HG03280 (cell line): Measurements from ENCODE around the gene ZNF583.

Experiments used
- ATAC-seq: cut with Tn5 transposase; IDR thresholded peaks from one replicate; pipeline ENCODE4 v1.9.1; 2021; ENCODE audit warnings: mild to moderate bottlenecking, moderate library complexity; ENCODE audit not compliant: unreplicated experiment

ZNF583 gene

DNA sequence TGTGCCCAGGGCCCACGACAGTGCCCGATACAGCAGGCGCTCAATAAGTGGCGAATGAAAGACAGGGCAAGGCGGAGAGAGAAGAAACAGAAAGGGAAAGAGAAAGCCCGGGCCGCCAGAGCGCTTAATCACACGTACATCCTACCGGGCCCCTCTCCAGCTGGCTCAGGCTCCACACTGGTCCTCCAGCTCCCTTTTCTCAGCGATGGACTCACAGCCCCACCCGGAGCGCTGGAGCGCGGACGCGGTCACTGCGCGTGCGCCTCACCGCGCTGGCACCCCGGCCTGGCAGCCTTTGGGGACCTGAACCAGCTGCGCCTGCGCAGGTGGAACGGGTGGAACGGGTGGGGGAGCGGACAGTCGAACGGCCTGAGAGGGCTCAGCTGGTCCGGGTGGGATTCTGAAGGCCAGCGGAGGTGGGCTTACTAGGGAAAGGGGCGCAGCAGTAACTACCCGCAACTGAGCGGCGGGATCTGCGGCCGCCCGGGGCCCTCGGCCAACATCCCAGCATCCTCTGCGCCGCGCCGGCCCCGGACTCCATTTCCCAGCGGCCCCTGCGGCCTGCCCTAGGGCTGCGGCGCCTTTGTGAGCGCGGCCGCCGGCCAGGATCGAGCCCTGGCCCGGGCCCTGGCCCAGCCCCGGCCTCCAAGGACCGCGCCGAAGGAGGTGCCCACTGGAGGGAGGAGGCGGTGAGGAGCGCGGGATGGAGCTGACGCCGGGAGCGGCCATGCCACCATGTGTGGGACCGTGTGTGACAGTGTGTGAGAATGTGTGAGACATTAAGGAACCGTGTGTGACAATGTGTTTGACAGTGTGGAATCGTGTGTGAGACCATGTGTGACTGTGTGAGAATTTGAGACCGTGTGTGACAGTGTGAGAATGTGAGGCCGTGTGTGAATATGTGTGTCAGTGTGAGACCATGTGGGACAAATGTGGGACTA lies at the start of gene ZNF583:
ZNF583 (plus strand) TSS at position 569 of the 941 bp plus-strand sequence. CDS start 2,783 bp downstream, outside the sequence.
- ATAC-seq, result peak; percentile 89

DNA sequence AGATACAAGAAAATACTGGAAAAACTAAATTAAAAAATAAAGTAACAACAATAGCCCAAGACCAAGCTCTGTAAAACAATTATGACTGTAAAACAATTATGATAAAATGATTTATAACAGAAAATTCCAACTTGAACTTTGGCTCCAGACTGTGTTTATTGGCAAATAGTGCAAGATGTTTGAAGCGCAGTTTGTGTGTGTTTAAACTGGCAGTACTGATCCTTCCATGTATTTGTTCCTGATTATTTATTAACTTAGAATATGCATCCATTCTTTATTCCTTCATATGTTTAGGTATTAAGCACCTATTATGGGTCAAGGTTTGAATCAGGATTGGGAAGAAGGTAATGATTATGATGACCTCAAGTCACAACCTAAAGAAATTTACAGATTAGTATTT lies 48.6 kb upstream of the ZNF583 start:
- ATAC-seq, result no peak

DNA sequence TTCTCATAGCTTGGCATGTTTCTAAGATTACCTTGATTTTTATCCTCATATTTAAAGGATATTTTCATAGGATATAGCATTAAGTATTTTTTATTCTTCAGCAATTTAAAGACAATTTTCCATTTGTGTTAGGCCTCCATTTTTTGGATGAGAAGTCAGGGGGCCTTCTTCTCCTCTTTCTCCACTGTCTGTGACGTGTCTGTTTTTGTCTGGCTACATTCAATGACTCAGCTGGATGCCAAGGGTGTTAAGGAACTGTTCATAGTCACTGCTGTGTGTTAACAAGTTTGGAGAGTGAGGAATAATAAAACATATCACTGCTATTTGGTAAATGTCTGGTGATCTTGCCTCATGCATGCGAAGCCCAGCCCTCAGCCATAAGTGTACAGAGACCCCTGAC lies 47.2 kb upstream of the ZNF583 start:
- no peak for ATAC-seq

DNA sequence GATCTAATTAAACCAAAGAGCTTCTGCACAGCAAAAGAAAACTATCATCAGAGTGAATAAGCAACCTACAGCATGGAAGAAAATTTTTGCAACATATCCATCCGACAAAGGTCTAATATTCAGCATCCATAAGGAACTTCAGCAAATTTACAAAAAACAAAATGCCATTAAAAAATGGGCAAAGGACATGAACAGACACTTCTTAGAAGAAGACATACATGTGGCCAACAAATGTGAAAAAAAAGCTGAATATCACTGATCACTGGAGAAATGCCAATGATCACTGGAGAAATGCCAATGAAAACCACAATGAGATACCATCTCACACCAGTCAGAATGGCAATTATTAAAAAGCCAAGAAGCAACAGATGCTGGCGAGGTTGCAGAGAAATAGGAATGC lies 43.3 kb upstream of the ZNF583 start:
- no peak for ATAC-seq

DNA sequence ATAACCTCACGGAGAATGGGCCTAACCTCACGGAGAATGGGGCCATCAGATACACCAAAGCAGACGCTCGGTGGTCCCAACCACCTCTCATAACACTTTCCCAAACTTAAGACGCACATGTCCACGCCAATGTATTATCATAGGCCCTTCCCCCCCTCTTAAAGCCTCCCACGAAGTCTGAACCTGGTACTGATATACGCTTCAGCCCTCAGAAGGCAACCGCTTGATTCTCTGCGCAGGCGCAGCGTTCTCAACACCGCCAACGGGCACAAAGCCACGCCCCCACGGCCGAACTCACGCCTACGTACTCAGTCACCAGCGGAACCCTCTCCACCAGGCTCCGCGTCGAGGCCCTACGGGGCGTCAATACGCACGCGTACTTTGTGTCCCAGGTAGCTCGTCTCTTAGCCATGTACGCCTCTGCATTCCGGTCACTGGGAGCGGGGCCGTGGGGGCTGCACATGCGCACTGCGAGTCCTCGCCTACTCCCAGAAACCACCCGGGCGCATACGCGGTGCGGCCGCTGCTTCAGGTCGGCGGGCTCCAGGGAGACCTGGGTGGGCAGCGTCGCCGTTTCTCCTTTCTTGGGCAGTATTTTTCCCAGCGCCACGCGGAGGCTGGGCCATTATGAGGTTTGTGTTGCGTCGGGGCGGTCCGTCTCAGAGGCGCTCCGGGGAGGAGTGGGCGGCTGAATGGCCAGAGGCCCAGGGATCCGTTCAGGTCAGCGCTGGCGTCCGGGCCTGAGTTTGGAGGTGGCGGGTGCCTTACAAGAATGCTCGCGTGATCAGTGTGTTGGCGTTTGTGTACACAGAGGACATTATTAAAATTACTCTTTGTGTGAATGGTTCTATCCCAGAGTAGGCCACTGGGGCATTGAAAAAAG lies 36.1 kb upstream of the ZNF583 start:
- ATAC-seq, result peak; percentile 76

DNA sequence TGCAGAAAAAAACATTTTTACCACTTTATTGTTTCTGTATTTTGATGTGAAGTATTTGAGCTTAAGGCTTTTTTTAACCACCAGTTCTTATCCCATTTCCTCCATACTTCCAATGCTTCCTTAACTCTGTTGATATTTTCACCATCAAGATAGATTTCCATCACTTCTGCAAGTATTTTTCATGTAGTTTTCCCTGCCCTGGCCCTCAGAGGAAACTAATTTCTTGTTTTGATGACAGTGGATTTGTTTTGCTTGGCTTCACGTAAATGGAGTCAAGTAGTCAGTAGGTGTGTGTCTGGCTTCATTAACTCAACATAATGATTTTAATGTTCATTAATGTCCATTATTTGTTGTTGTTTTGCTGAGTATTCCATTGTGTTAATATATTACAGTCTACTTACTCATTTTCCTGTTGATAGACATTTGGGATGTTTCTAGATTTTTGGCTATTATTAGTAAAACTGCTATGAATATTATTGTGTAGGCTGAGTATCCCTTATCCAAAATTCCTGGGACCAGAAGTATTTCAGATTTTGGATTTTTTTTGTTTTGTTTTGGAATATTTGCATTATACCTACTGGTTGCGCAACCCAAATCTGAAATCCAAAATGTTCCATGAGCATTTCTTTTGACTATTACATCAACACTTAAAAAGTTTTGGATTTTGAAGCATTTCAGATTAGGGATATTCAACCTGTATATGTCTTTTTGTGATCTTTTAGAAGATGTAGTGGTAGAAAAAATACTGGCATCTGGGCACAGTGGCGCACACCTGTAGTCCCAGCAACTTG lies 34.1 kb upstream of the ZNF583 start:
- no peak for ATAC-seq

DNA sequence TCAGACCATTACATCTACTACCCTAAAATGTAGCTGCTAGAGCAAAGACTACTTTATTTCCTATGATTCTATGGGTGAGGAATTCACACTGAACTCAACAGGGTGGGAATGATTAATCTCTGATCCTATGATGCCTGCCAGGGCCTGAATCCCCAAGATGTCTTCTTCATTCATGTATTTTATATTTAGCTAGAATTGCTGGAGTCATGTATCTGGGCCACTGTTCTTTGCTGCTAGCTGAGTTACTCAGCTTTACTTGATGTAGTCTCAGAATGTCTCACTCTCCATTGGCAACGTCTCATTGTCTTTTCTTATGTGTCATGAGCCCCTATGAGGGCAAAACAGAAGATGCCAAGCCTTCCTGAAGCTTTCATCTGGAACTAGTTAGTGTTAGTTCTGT lies 31.9 kb upstream of the ZNF583 start:
- ATAC-seq, result no peak

DNA sequence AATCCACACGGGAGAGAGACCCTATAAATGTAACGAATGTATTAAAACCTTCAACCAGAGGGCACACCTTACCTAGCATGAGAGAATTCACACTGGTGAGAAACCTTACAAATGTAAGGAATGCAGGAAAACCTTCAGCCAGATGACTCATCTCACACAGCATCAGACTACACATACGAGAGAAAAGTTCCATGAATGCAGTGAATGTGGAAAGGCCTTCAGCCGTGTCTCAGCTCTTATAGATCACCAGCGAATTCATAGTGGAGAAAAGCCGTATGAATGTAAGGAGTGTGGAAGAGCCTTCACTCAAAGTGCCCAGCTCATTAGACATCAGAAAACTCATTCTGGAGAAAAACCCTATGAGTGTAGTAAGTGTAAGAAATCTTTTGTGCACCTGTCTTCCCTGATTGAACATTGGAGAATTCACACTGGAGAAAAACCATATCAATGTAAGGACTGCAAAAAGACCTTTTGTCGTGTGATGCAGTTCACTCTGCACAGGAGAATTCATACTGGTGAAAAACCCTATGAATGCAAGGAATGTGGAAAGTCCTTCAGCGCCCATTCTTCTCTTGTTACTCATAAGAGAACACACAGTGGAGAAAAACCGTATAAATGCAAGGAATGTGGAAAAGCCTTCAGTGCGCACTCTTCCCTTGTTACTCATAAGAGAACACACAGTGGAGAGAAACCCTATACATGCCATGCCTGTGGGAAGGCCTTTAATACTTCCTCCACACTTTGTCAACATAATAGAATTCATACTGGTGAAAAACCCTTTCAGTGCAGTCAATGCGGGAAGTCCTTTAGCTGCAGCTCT lies 26.8 kb upstream of the ZNF583 start:
- ATAC-seq, result no peak

DNA sequence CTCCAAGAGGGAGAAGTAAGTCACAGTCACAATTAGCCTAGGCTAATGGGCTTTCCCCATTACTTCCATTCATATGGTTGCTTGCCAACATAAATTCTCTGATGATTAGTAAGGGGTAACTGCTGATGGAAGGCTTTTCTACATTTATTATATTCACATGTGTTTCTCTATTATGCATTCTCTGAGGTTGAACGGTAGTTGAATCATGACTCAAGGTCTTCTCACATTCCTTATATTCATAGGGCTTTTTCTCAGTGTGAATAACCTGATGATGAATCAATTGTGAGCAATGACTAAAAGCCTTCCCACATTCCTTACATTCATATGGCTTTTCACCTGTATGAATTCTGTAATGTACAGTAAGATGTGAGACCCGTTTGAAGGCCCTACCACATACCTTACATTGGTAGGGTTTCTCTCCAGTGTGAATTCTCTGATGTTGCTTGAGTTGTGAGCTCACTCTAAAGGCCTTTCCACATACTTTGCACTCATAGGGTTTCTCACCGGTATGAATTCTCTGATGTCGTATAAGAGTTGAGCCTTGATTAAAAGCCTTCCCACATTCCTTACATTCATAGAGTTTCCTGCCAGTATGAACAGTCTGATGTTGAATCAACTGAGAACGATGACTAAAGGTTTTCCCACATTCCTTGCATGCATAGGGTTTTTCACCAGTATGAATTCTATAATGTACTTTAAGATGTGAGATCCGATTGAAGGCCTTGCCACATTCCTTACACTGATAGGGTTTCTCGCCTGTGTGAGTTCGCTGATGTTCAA lies 20.1 kb upstream of the ZNF583 start:
- ATAC-seq, result no peak

DNA sequence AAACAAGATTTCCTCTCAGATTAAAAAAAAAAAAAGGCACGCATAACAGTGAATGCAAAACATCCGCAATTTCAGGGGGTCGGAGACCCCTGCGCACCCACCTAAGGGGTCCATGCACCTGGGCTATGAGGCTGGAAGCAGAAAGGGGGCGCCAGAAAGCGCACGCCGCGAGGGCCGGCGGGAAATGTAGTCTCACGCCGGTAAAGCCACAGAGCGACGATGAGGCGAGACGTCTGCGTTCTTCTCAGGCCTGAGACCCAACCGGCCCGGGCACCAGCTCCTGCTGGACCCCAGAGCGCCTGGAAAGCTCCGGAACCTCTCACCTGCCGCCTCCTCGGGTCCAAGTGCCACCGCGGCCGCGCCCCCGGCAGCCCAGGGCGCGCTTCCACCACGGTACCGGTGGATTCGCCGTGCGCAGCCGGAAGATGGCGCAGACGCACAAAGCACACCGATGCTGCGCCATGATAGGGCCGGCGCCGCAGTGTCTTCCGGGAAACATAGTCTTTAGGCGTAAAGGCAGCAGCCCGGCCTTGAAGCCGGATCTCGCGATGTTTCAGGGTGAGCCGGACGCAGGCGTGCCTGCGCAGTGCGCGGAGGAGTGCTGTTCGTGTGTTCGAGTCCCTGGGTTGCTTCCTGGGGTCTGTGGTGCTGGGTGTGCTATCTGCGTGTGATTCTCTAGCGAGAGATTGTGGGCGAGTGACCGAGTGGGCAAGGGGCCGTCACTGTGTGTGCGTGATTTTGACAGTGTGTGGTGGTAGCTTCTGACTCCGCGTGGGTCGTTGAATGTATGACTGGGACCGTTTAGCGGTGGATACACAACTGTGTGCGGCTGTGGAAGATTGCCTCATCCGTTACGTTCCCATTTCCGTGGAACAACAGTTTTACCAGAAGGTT lies 10.8 kb upstream of the ZNF583 start, which contains the start of gene ZNF582:
ZNF582 (minus strand) TSS at position 416 of the 894 bp plus-strand sequence. CDS start 1,782 bp downstream, outside the sequence.
- peak; percentile 90 for ATAC-seq

DNA sequence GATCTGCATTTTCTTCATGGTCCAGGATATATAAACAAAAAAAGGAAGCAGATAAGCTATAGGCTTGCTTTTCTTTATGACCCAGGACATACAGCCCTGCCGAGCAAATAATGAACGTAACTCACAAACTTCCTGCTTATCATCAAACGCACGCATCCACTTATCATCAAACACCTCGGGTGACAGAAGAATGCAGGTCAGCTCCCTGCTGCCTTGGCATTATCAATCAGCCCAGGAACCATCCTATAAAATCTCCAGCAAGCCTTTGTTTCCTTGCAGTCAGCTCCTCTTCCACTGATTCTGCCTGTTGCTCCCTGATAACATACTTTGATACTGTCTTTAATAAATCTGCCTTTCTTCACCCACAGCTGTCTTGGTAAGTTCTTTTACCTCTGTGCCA lies 5.3 kb upstream of the ZNF583 start:
- ATAC-seq, result no peak

DNA sequence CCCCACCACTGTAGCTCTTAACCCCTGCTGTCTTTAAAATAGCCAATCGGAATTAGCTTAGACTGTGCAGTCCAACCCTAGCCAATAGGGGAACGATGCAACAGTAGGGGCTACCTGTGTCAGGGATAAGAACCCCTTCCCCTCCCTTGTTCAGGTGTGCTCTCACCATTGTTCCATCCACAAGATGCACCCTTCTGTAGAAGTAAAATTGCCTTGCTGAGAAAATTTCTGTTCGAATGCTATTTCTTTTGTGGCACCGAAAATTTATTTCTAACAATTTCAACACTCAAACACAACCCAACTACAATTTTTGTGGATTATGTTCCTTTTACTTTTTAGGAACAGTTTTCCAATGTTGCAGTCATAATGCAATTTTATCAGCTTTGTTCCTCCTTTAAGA lies 3.6 kb upstream of the ZNF583 start:
- ATAC-seq, result no peak

DNA sequence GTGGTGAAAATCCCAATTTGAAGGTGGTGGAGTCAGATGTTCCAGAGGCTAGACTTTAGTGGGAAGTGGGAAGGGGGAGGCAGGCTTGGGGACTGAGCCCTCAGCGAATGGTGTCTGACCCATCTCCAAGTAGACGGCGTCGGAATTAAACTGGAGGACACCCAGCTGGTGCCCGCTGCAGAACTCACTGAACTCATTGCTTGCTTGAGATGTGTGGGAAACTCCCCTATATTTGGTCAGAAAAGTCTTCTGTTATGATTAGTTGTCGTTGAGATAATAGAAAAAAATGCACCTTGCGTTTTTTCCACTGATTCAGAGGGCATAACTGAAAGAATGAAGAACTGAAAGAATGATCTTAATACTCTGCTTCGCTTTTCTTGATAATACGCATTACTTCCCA lies 871 bp upstream of the ZNF583 start:
- no peak for ATAC-seq

DNA sequence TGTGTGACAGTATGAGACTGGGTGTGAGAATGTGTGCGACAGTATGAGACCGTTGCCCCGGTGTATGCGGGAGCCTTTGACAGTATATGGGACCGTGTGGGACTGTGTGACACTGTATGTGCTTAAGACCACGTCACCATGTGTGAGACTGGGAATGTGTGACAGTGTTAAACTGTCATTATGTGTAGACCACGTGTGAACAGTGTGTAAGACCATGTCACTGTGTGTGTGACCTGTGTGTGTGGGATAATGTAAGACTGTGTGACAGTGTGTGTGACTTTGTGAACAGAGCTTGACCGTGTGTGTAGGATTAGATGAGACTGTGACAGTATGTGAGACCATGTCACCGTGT lies 549 bp downstream of the ZNF583 start:
- no peak for ATAC-seq

DNA sequence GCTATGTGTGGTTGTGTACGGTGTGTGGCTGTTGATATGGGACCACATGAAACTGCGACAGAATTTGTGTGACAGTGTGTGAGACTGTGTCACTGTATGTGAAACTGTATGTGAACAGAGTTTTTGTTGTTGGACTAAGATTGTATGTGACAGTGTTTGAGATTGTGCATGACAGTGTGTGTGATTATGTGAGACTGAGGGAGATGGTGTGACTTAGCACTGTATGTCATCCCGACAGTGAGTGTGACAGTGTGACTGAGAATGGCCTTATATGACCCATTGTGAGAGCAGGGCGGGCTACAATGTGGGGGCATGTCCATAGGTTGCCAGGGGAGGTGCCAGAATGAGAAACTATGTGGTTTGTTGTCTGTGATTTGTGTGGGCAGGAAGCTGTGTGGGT lies 930 bp downstream of the ZNF583 start:
- ATAC-seq, result no peak

DNA sequence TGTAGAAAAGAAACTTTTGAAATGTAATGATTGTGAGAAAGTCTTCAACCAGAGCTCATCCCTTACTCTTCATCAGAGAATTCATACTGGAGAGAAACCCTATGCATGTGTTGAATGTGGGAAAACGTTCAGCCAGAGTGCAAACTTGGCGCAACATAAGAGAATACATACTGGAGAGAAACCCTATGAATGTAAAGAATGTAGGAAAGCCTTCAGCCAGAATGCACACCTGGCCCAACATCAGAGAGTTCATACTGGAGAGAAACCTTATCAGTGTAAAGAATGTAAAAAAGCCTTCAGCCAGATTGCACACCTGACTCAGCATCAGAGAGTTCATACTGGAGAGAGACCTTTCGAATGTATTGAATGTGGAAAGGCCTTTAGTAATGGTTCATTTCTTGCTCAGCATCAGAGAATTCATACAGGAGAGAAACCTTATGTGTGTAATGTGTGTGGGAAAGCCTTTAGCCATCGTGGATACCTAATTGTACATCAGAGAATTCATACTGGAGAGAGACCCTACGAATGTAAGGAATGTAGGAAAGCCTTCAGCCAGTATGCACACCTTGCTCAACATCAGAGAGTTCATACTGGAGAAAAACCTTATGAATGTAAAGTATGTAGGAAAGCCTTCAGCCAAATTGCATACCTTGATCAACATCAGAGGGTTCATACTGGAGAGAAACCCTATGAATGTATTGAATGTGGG lies 19.3 kb downstream of the ZNF583 start:
- no peak for ATAC-seq

DNA sequence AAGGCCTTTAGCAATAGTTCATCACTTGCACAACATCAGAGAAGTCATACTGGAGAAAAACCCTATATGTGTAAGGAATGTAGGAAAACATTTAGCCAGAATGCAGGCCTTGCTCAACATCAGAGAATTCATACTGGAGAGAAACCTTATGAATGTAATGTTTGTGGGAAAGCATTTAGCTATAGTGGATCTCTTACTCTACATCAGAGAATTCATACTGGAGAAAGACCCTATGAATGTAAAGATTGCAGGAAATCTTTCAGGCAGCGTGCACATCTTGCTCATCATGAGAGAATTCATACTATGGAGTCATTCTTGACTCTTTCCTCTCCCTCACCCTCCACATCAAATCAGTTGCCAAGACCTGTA lies 19.8 kb downstream of the ZNF583 start:
- no peak for ATAC-seq
